Effector CD8-positive, alpha-beta T cell (primary cell): Measurements from ENCODE around the gene RHEB.

ENCODE experiments used
- DNase-seq: peaks from one replicate; lab custom pipeline; 2025; lab: John Stamatoyannopoulos, UW

RHEB gene

GRCh38 chr7:151448261-151449252 lies 71.1 kb downstream of the RHEB start:
- peak; percentile 62 for DNase-seq

DNA sequence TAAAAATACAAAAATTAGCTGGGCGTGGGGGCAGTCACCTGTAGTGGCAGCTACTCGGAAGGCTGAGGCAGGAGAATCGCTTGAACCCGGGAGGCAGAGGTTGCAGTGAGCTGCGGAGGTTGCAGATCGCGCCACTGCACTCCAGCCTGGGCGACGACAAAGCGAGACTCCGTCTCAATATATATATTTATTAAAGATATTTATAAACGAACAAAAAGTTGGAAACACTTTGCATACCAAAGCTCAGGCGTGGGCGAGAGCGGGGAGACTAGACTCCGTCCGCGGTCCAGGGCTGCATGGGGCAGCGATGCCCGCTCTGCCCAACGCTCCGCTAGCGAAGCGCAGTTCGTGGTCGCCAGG lies 71.8 kb downstream of the RHEB start:
- no peak for DNase-seq

GRCh38 chr7:151447312-151447711 lies 72.4 kb downstream of the RHEB start:
- DNase-seq = no peak

DNA sequence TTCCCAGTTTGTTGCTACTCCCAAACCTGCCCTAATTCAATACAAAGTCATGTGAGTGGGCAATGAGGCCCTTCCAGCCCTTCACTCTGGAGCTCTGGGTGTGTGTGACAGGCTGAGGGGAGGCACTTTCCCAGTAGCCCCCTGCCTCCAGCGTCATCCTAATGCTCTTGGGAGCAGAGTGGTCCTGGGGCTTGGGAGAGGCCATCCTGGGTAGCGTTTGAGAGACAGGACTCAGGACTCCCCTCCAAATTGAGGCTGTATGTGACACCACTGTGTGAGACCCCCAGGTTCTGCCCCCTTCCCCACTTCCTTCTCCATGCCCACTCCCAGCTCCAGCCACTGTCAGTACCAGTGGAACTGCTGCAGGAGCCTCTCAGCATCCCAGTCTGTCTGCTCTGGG lies 73.3 kb downstream of the RHEB start:
- DNase-seq = no peak

DNA sequence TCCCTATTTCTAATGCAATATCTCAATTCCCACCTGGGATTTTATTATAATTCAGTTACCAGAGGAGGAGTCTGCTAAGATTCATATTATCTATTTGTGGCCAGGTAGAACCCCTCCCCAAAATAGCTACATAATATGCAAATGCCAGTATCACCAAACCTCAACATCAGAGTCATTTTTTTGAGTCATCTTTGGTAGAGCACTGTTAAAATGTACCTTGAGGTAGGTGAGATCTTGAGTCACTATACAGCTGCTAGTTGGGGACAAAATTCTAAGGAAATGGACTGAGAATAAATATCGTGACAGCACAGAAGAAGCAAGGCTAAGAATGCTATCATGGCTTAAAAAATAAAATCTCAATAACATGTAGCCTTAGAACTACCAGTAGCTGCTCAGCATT lies 75.1 kb downstream of the RHEB start:
- no peak for DNase-seq

- no peak for DNase-seq
Measured at GRCh38 chr7:151442776-151443496, 76.8 kb downstream of the RHEB start.

GRCh38 chr7:151440799-151441445 lies 78.8 kb downstream of the RHEB start:
- no peak for DNase-seq

GRCh38 chr7:151439855-151440798 lies 79.6 kb downstream of the RHEB start, which contains the start of gene CRYGN:
TSS of gene CRYGN (minus strand) at chr7:151440141. CDS start at chr7:151439917, 224 bp downstream.
- no peak for DNase-seq

- DNase-seq = no peak
Measured at GRCh38 chr7:151438864-151439601, 80.7 kb downstream of the RHEB start.

GRCh38 chr7:151437866-151438516 lies 81.7 kb downstream of the RHEB start:
- DNase-seq = no peak

- no peak for DNase-seq
Measured at GRCh38 chr7:151437159-151437553, 82.5 kb downstream of the RHEB start.

DNA sequence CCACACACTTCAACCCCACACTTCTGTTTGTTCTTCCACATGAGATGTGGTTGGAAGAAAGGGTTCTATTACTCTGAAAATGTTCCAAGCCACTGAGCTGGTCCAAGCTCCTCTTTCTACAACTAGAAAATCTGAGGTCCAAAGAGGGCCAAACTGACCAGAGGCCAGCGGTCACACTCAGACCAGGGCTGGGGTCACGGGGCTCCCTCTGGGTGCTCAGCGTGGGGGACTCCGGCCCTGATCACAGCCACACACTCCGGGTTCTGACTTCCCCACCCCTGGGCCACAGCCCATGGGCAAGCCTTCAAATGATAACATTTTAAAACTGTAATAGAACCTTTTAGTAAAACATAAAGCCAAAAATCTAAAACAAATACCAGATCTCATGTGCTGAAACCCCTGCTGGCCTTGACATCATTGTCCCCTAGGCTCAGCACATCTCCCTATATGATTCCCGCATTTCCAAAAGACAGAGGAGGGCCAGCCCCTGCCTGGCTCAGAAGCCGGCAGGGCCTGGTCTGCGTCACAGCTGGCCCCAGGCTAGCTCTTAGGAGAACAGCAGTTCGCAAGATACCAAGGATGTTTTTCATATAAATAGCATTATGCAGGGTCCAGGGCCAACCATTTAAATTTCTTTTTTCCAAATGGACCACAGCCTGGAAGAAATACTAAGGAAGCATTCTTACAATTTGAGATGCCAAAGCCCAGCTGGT lies 83.1 kb downstream of the RHEB start:
- DNase-seq = no peak

DNA sequence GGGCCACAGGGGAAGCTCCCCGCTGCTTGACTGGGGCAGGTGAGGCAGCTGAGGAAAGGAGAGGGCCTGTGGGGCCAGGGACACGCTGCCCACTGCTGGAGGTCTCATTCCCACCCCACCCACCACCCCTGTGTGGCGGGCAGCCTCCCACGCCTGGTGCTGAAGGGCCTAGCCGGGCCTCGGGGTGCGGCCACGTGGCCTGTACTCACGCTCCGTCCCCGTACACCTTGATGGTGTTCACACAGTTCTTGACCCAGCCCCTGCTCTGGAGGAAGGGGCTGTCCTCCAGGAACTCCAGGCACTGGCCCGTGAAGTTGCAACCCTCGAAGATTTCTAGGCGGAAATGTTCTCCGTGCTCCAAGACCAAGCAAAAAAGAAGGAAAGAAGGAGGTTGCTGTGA lies 83.7 kb downstream of the RHEB start:
- DNase-seq = no peak

- DNase-seq = no peak
Measured at GRCh38 chr7:151435103-151435916, 84.4 kb downstream of the RHEB start.

DNA sequence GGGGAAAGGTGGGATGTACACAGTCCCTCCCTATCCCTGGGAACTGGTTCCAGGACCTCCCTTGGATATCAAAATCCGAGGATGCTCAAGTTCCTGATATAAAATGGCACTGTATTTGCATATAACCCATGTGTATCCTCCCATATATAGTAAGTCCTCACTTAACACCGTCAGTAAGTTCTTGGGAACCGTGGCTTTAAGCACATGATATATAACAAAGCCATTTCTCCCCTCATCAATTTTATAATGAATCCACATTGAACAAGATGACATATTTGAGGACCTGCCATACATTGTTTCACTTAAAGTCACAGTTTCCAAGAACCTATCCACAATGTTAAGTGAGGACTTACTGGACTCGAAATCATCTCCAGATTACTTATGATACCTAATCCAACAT lies 85.1 kb downstream of the RHEB start:
- no peak for DNase-seq

DNA sequence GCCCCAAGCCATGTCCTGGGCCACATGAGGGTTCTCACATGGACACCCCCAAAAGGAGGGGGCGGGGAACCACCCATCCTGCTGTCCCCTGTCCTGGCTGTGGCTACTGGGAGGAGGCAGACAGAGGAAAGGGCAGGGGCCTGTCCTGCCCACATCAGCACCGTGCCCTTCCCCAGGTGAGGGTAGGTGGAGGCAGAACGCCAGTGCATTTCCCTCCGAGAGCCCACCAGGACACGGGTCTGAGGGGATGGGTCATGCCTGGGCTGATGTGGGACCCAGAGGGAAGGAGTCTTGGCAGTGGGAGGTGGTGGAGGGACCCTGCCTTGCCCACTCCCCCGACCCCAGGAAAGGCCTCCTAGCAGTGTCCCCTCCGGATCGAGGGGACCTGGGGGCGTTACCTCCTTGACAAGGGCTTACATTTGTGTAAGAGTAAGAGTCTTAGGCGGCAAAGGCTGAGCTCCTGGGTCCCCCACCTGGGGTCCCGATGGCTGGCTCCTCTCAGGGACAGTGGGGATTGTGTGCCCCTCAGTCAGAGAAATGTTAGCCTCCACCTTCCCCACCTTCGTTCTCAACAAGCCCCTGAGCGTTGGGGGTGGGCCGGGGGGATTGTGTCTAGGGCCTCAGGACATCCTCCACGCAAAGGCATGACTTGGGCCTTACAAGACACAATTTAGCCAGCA lies 85.8 kb downstream of the RHEB start:
- DNase-seq = no peak

DNA sequence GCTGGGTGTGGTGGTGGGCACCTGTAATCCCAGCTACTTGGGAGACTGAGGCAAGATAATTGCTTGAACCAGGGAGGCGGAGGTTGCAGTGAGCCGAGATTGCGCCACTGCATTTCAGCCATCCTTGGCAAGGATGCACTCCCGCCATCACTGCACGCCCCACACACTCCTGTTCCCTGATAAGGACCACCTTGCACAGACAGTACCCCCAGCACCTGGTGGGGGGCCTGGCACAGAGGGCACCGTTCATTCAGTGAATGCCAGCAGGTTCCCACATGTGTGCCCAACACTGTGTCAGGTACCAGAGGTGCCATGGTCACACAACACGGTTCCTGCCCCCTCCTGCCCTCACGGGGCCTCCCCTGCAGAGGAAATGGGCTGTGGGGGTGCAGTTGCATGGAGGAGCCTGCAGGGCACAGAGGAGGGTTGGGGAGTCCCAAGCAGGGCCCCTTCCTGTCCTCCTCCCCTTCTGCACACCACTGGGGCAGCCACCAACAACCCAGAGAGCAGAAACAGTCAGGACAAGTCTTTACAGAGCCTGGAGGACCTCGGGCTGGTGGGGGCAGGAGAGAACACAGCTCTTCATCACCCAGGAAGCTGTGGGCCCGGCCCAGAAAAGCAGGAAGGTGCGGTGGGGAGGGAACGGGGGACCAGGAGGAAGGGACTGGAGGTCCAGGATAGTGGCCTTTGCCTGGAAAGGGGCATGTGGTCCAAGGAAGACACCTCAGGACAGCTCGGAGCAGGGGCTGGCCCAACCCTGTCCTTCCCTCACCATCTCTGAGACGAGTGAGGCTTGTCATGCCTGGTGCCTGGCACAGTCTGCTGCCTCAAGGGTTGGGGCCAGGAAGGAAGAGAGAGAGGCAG lies 86.8 kb downstream of the RHEB start:
- peak; percentile 30 for DNase-seq
